ENCODE measurements around the gene KDSR.

Gene KDSR

DNA sequence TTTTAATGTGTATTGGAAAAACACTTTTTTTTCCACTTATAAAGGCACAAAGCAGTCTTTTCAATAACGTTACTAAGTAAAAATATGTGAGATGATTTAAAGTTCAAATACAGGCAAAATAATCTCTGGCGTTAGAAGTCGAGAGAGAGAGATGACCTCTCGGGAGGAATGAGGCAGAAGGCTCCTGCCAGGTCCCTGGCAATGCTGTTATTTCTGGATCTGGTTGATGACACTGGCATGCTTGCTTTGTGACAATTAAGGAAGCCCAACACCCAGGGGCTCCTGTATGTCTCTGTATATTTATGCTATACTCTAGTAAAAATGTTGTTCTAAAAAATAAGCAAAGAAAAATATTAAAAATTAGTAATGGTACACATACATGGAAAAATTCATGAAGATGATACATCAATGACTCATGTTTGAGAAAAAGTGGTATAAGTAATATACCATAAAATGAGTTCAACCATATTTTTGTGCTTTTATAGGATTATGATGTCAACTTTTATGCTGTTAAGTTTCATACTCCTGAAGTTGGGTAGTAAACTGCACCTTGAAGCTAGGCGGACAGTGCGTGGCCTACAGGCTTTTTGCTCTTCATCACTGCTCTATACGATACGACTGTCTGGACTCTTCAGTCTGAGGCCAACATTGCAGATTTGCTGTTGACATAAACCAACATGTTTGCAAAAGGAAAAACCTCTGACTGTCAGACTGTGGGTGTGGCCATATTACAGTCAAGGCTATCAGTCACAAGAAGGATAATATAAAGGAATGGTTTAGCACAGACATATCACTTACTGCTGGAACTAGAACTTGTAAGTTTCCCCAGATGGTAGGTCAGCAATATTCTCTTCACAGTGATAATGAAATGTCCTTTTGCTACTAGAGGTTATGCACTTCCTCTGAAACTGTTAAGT lies 35.5 kb upstream of the KDSR start:
- no peak for TF ChIP-seq CTCF (IDR thresholded peaks at IDR 0.05; ENCODE audit: low read depth, low read length)
- H3K4me3 ChIP-seq (ENCODE audit: low read depth, low read length) = no peak overlapping the region

GRCh38 chr18:63399300-63399699 lies 32.3 kb upstream of the KDSR start:
- no peak for TF ChIP-seq CTCF (IDR thresholded peaks at IDR 0.05; ENCODE audit: low read depth, low read length)
- H3K4me3 ChIP-seq (ENCODE audit: low read depth, low read length) = no peak overlapping the region

DNA sequence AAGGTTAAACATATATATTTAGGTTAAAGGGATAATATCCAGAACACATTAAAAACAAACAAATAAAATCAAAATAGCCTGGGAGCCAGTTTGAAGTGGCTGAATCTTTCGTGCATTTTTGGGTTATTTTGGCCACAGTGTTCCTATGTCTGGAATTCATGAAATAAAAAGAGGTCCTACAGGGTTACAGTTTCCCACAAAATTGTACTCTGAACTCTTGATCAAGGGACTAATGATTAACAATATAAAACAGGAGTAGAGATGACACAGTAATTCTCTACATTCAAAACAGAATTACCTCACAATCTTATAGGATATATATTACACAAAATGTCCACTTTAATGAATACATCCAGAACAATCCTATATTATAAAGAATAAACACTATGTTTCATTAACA lies 30.3 kb upstream of the KDSR start:
- H3K4me3 ChIP-seq (ENCODE audit: low read depth, low read length) = no peak overlapping the region
- no peak for TF ChIP-seq CTCF (IDR thresholded peaks at IDR 0.05; ENCODE audit: low read depth, low read length)

DNA sequence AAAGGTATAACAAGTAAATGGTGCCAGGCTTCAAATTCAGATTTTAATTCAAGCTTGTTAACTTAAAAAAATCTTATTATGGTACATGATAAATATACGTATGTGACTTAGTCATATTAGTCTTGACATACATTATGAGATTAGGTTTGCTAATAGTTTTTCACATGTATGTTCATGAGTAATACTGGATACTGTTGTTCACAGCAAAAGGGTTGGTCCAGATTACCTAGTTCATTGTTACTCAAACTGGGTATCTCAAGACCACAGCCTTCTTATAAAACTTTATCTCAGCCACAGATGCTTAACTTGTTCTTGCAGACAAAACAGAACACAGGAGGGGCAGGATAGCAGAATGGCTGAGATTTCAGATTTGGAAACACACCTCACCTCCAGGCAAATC lies 28.5 kb upstream of the KDSR start:
- no peak overlapping the region for H3K4me3 ChIP-seq (ENCODE audit: low read depth, low read length)
- no peak for TF ChIP-seq CTCF (IDR thresholded peaks at IDR 0.05; ENCODE audit: low read depth, low read length)

- H3K4me3 ChIP-seq (ENCODE audit: low read depth, low read length) = no peak overlapping the region
- TF ChIP-seq CTCF (IDR thresholded peaks at IDR 0.05; ENCODE audit: low read depth, low read length) = no peak
These were observed 27.9 kb upstream of the KDSR start for GRCh38 chr18:63394954-63395353.

- no peak overlapping the region for H3K4me3 ChIP-seq (ENCODE audit: low read depth, low read length)
- no peak for TF ChIP-seq CTCF (IDR thresholded peaks at IDR 0.05; ENCODE audit: low read depth, low read length)
These were observed 20.9 kb upstream of the KDSR start for GRCh38 chr18:63387861-63388260.

DNA sequence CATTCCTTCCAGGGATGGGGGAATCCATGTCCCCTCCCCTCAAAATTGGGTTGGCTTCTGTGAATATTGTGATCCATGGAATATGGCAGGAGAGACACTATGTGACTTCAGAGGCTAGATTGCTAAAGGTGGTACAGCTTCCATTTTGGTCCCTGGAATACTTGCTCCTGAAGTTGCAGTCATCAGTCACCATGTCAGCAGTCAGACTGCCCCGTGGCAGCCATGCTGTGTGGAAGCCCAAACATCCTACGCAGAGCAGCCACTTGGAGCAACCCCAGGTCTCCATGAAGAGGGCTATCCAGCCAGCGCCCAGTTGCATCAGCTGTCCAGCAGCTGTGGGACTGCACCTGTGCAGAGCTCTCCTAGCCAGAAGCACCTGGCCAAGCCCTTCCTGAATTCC lies 15.8 kb upstream of the KDSR start:
- no peak for TF ChIP-seq CTCF (IDR thresholded peaks at IDR 0.05; ENCODE audit: low read depth, low read length)

More for the DNA sequence above, 15.8 kb upstream of the KDSR start:
- H3K4me3 ChIP-seq (ENCODE audit: low read depth, low read length) = no peak overlapping the region

Data from WI38 (cell line).